ENCODE data around the gene PCDH9.

GRCh38 chr13:66967811-66968597 is 262.1 kb downstream of the PCDH9 start:
- TF ChIP-seq BHLHE40 (IDR thresholded peaks at IDR 0.05; ENCODE audit: low read depth, low read length) (no peak), RAD21 (IDR thresholded peaks at IDR 0.05; ENCODE audit: low read length) (no peak), CTCF (conservative IDR thresholded peaks at IDR 0.05; ENCODE audit: low read depth, low read length) (no peak), CEBPB (IDR thresholded peaks at IDR 0.05; ENCODE audit: low read depth, low read length) (no peak), MXI1 (IDR thresholded peaks at IDR 0.05; ENCODE audit: borderline replicate concordance, low read depth, low read length) (no peak), POLR2A (IDR thresholded peaks at IDR 0.05; ENCODE audit: low read depth, low read length) (no peak), MAFK (IDR thresholded peaks at IDR 0.05; ENCODE audit: low read depth, low read length) (no peak), RCOR1 (IDR thresholded peaks at IDR 0.05; ENCODE audit: insufficient replicate concordance, low read length) (no peak), RFX5 (IDR thresholded peaks at IDR 0.05; ENCODE audit: low read depth, low read length) (no peak), FOS (IDR thresholded peaks at IDR 0.05; ENCODE audit: low read depth, low read length) (no peak), MAZ (IDR thresholded peaks at IDR 0.05; ENCODE audit: borderline replicate concordance, low read depth, low read length) (no peak), NFE2L2 (IDR thresholded peaks at IDR 0.05; ENCODE audit: low read depth, low read length) (no peak)
- TF ChIP-seq, protein P1, sequence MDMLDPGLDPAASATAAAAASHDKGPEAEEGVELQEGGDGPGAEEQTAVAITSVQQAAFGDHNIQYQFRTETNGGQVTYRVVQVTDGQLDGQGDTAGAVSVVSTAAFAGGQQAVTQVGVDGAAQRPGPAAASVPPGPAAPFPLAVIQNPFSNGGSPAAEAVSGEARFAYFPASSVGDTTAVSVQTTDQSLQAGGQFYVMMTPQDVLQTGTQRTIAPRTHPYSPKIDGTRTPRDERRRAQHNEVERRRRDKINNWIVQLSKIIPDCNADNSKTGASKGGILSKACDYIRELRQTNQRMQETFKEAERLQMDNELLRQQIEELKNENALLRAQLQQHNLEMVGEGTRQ (IDR thresholded peaks at IDR 0.05; ENCODE audit: low read depth, low read length), result no peak
- TF ChIP-seq, protein P2, sequence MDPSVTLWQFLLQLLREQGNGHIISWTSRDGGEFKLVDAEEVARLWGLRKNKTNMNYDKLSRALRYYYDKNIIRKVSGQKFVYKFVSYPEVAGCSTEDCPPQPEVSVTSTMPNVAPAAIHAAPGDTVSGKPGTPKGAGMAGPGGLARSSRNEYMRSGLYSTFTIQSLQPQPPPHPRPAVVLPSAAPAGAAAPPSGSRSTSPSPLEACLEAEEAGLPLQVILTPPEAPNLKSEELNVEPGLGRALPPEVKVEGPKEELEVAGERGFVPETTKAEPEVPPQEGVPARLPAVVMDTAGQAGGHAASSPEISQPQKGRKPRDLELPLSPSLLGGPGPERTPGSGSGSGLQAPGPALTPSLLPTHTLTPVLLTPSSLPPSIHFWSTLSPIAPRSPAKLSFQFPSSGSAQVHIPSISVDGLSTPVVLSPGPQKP (IDR thresholded peaks at IDR 0.05; ENCODE audit: borderline replicate concordance, low read depth, low read length), result no peak

All from IMR-90 (cell line).